PC-9 (cell line): ENCODE data around the gene MLH1.

ENCODE experiments used
- EZH2 ChIP-seq: fragments of 200-600 bp; sonication (generic); IDR thresholded peaks from 2 replicates; pipeline ENCODE4 v1.8.0; 2017; ENCODE audit warnings: antibody characterized with exemption, low read depth
- TF ChIP-seq, protein P1 (sequence below): fragments of 200-600 bp; sonication (generic); conservative IDR thresholded peaks from 2 replicates; pipeline ENCODE4 v1.6.1; 2017; ENCODE audit warnings: mixed run types, antibody characterized with exemption, mild to moderate bottlenecking, moderate library complexity

DNA sequence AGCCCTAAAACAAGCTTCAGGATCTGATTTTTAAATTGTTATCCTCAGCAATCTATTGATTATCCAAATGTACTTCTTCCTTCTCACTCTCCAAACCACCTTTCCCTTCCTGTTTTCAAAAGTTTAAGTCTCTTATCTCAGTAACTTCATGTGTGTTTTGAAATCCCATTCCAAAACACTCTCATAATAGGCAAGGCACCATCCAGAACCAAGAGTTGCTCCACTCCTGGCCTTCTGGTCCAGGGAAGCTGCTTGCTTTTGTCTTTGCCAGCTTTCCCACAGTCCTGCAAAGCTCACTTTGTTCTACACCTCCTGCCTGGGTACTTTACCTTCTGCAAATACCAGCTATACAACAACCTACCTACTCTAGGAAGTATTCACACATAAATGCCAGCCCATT lies 63.5 kb downstream of the MLH1 start:
- TF ChIP-seq, protein P1, sequence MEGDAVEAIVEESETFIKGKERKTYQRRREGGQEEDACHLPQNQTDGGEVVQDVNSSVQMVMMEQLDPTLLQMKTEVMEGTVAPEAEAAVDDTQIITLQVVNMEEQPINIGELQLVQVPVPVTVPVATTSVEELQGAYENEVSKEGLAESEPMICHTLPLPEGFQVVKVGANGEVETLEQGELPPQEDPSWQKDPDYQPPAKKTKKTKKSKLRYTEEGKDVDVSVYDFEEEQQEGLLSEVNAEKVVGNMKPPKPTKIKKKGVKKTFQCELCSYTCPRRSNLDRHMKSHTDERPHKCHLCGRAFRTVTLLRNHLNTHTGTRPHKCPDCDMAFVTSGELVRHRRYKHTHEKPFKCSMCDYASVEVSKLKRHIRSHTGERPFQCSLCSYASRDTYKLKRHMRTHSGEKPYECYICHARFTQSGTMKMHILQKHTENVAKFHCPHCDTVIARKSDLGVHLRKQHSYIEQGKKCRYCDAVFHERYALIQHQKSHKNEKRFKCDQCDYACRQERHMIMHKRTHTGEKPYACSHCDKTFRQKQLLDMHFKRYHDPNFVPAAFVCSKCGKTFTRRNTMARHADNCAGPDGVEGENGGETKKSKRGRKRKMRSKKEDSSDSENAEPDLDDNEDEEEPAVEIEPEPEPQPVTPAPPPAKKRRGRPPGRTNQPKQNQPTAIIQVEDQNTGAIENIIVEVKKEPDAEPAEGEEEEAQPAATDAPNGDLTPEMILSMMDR = no peak
- no peak for TF ChIP-seq EZH2
